ENCODE measurements around the gene KDM4B.

The KDM4B gene

DNA sequence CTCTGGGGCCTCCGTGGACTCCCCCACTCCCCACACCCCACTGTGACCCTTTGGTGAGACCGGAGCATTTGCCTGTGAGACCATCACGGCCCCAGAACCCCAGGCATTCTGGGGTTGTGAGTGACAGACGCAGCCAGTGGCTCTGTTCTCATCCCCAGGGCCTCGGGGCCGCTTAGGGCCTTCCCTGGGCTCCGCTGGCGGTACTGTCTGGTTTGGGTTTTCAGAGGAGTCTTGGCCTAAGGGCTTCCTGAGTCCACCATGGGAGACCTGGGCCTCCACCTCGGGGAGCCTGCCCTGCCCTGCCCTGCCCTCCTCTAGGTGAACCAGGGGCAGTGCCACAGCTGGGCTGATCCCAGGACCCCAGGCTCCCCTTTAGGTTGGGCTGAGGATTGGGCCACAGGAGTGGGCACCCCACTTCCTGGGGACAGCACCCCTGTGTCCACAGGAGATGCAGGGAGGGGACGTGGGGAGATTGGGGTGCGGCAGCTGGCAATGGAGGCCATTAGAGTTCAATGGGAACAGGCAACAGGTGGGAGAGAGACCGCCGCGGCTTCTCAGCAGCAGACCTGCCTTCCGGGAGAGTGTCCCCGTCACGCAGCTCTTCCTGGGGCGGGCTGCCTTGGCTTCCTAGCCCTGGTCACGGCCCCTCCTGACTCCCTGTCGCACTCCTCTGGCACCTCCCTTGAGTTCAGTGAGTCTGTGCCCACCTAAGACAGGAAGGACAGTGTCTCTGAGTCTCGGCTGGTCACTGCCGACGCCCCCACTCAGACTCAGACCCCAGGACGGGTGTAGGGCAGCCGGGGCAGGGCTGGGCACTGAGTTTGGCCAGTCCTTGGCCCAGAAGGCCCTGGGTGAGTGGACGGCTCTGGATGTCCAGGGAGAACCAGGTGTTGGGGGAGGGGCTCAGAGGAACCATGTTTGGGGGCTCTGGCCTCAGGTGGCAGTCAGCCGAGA lies 164.1 kb downstream of the KDM4B start:
- DNase-seq (ENCODE audit: low read depth, low spot score) = no peak

DNA sequence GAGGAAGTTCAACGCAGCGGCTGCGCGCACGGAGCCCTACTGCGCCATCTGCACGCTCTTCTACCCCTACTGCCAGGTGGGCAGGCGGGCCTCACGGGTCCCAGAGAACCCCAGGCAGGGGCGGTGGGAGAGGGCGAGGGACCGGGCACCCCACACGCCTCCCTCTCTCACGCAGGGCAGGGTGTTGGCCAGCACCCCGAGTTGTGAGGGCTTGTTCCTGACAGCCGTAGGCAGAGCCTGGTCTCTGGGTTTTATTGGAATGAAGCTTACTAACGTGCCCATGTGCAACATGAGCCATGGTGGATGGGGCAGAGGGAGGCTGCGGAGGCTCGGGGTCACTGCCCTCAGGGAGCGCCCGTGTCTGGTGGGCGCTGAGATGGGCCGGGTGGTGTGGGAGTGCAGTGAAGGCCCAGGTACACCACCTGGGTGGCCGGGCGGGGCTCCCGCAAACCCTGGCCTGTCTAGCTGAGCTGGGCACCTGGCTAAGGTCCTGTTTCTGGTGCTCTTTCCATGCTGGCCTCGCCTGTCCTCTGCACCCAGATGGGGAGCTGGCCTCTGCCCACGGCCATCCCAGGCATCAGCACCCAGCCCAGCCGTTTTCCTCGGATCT lies 165.2 kb downstream of the KDM4B start:
- DNase-seq (ENCODE audit: low read depth, low spot score) = no peak

GRCh38 chr19:5134691-5135090 lies 165.8 kb downstream of the KDM4B start:
- no peak for DNase-seq (ENCODE audit: low read depth, low spot score)

DNA sequence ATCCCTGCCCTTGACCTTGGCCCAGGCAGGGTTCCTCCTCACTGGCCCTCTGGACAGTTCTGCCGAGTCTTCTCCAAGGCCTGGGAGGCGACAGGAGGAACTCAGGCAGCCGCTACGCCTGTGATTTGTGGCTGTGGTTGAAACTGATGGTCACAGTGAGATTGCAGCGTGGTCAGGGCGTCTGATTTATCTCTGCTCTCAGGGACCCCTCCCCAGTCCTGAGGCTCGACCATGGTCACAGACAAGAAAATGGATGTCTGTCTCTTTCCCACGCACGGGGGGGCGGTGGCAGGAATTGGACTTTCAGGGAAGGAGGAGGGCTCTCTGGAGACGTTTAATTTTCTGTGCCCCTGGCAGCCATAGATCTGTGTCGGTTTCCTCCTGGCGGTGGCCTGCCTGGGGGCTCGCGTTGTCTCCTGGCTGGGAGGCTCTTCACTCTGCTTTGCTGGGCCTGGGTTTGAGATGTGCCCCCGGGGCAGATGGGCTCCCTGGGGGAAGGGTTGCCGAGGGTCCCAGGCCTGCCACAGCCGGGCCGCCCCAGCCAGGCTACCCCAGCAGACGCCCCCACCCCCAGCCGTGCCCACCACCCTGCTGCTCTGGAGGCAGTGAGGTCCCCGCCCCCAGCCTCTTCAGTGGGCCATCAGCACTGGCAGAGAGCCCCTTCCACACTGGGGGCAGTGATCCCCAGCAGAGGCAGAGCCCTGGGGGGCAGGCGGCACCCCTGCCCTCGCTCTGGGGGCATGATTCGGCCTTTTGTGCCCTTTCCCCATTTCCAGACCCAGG lies 167.4 kb downstream of the KDM4B start:
- no peak for DNase-seq (ENCODE audit: low read depth, low spot score)

- no peak for DNase-seq (ENCODE audit: low read depth, low spot score)
These were observed 168.2 kb downstream of the KDM4B start for GRCh38 chr19:5137114-5137513.

- DNase-seq (ENCODE audit: low read depth, low spot score) = no peak
These were observed 168.7 kb downstream of the KDM4B start for GRCh38 chr19:5137571-5138124.

- peak; percentile 26 for DNase-seq (ENCODE audit: low read depth, low spot score)
These were observed 170.0 kb downstream of the KDM4B start for GRCh38 chr19:5138606-5139582.

DNA sequence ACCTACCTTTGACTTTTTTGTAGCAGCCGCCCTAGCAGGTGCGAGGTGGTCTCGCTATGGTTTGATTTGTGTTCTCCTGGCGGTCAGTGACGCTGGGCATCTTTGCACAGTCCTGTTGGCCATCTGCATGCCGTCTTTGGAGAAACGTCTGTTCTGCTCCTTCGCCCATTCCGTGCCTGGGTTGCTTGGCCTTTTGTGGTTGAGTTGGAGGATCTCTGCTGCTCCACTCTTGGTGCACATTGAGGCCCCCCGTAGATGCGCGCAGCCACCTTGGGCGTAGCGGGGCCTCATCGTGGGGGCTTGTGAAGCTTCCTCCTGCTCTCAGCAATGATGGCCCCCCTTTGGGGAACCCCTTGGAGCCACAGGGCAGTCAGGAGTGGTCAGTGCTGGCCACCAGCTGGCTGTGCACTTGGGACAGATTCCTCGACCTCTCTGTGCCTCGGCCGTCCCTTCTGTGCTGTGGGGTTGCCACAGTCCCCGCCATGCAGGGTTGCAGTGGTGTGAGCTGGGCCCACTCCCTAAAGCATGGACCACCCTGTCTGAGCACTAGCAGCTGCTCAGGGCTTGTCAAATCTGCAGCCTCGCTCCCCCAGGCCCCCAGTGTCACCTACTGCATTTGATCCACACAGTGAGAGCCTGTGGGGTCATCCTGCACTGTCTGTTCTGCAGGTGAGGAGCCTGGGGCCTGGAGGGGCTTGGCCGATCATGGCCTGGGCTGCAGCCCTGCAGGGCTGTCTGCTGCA lies 170.8 kb downstream of the KDM4B start:
- DNase-seq (ENCODE audit: low read depth, low spot score) = no peak

DNA sequence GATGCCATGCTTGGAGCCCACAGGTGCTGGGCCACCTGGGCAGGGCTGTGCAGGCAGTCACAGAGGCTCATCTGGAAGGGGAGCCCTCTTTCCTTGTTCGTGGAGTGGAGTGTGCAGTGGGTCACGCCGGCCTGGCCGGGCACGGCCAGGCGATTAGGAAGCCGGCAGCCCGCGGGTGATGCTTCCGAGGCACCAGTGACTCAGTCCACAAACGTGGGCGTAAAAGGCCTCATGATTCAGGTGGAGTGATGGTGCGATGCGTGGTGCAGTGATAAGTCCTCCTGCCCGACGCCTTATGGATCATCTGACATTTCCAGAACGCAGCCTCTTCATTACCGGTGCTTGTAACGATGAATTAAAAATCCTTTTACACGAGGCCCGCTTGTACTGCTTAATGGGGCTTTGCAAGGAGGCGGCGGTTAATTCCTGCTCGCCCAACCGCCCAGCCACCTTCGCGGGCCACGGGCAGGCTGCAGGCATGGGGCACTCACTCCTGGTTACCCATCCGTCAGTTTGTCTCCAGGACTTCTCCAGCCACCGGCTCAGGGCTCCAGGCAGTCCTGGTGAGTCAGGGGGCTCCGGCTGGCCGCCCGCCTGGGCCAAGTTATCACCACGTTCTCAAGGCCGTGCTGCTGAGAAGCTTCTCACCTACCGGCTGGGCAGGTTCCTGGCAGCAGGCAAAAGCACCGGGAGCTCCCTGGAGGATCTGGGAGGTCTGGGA lies 172.4 kb downstream of the KDM4B start:
- no peak for DNase-seq (ENCODE audit: low read depth, low spot score)

- DNase-seq (ENCODE audit: low read depth, low spot score) = no peak
These were observed 173.2 kb downstream of the KDM4B start for GRCh38 chr19:5141850-5142724.

- no peak for DNase-seq (ENCODE audit: low read depth, low spot score)
These were observed 173.8 kb downstream of the KDM4B start for GRCh38 chr19:5142725-5143097.

DNA sequence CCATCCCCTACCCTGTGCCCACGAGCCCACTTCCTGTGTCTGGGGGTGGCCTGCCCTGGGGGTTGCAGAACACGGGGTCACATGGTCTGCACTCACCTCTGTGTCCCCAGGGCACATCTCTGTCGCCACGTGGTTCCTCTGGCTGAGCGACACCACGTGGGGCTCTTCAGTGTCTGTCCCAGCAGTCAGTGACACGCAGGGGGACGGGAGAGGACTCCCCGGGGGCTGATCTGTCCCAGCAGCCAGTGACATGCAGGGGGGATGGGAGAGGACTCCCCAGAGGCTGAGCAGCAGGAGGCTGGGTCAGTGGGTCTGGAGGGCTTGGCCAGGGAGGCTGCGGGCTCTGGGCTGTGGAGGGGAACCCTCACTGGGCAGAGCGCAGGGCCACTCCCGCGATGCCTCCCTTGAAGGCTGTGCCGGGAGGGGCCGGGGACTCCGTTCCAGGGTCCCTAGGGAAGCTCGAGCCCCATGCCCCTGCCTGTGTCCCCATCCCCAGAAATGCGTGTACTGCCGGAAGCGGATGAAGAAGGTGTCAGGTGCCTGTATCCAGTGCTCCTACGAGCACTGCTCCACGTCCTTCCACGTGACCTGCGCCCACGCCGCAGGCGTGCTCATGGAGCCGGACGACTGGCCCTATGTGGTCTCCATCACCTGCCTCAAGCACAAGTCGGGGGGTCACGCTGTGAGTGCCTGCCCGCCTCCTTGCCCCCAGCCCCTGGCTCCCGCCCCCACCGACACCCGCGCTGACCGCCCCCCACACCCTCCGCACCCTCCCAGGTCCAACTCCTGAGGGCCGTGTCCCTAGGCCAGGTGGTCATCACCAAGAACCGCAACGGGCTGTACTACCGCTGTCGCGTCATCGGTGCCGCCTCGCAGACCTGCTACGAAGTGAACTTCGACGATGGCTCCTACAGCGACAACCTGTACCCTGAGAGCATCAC lies 174.8 kb downstream of the KDM4B start:
- no peak for DNase-seq (ENCODE audit: low read depth, low spot score)

DNA sequence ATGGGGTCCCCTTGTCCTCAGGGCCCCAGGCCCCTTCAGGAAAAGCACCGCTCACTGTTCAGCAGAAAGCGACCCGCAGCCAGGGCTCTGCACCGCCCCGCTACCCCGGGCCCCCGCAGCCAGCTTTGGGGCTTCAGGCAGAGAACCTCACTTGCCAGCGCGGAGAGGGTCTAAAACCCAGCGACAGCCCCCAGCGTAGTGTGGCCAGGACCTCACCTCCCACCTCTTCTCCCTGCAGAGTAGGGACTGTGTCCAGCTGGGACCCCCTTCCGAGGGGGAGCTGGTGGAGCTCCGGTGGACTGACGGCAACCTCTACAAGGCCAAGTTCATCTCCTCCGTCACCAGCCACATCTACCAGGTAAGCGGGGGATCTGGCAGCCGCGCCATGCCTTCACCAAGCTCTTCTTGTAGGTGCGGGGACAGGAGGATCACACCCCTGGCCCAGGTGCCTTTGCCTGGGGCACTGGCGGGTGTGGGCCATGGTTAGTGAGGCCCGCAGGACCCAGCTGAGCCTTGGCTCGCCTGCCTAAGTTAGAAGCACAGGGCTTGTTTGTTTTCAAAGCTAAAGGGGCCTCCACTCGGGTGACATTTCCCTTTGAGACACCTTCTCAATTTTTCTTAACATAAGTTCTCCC lies 175.7 kb downstream of the KDM4B start:
- no peak for DNase-seq (ENCODE audit: low read depth, low spot score)

- DNase-seq (ENCODE audit: low read depth, low spot score) = no peak
These were observed 176.9 kb downstream of the KDM4B start for GRCh38 chr19:5145521-5146511.
